ENCODE results near the gene CRTC1.

DNA sequence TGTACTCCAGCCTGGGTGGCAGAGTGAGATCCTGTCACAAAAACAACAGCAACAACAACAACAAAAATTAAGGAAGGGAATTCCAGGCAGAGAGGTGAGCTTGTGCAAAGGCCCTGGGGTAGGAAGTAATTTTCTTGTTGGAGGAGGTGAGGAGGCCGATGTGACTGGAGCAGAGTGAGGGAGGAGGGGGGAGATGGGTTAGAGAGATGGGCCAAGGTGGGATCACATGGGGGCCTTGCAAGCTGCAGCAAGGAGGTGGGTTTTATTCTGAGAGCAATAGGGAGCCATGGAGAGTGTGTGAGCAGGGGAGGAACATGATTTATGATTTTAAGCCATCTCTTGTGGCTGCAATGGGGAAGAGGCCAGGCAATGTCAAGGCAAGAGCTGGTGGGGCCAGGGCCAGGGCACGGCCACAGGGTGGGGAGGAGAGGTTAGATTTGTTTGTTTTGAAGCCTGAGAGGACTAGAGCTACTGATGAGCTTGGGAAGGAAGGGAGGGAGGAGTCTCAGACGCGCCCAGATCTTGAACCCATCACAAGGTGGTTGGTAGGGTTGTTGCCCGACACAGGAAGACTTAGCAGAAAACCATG lies 120.2 kb downstream of the CRTC1 start:
- TF ChIP-seq, protein P1, sequence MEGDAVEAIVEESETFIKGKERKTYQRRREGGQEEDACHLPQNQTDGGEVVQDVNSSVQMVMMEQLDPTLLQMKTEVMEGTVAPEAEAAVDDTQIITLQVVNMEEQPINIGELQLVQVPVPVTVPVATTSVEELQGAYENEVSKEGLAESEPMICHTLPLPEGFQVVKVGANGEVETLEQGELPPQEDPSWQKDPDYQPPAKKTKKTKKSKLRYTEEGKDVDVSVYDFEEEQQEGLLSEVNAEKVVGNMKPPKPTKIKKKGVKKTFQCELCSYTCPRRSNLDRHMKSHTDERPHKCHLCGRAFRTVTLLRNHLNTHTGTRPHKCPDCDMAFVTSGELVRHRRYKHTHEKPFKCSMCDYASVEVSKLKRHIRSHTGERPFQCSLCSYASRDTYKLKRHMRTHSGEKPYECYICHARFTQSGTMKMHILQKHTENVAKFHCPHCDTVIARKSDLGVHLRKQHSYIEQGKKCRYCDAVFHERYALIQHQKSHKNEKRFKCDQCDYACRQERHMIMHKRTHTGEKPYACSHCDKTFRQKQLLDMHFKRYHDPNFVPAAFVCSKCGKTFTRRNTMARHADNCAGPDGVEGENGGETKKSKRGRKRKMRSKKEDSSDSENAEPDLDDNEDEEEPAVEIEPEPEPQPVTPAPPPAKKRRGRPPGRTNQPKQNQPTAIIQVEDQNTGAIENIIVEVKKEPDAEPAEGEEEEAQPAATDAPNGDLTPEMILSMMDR (IDR thresholded peaks at IDR 0.05): no peak
- TF ChIP-seq POLR2A (IDR thresholded peaks at IDR 0.05): no peak

Measured in body of pancreas (tissue), 4 donors.